A549 (cell line): ENCODE data around the gene DRAM2. TPM values are rescaled to one million over a fixed set of nuclear protein-coding genes. Genes with fewer than 3 reads are reported as not detected.

Experiments used
- ATAC-seq, 2 experiments: fragments of 200-7000 bp in 1 of 2; fragments of >200 bp in 1 of 2; cut with Nextera tagmentation in 1 of 2; cut with Tn5 transposase in 1 of 2; 3 replicates each; pipeline versions ENCODE4 v1.8.0 to v1.9.1; 2018 to 2020; ENCODE audit warnings: mild to moderate bottlenecking in 1 of 2, moderate library complexity in 1 of 2
- CTCF ChIA-PET: fragments of 300-600 bp; sonication (Branson Sonifier 250); formaldehyde crosslinking; extraction: SDS; loops from one replicate; lab custom pipeline; 2021; ENCODE audit warnings: antibody characterized with exemption, inconsistent platforms; lab: Yijun Ruan, JAX
- POLR2A ChIA-PET: fragments of 350-600 bp; formaldehyde crosslinking; extraction: SDS; loops from one replicate; lab custom pipeline; 2021; ENCODE audit warnings: antibody characterized with exemption, inconsistent platforms; lab: Yijun Ruan, JAX
- DNase-seq, 2 experiments: peaks; one replicate each; pipeline versions ENCODE4 v3.0.0 to v3.0.0-alpha.2; 2011 to 2016; ENCODE audit warnings: low read depth in 1 of 2, low spot score in 1 of 2
- FAIRE-seq: peaks from 2 replicates; lab custom pipeline; 2011; peaks lifted over from hg19 to GRCh38; lab: Jason Lieb, UNC
- H3K27ac ChIP-seq, 2 experiments: fragments of >200 bp; sonication (Bioruptor Twin); formaldehyde crosslinking; 3 replicates each; pipeline ENCODE4 v1.5.1; 2016 to 2017
- H3K4me1 ChIP-seq: fragments of >200 bp; sonication (Bioruptor Twin); formaldehyde crosslinking; 3 replicates; pipeline ENCODE4 v1.6.1; 2016
- H3K4me2 ChIP-seq: fragments of >200 bp; sonication (Bioruptor Twin); formaldehyde crosslinking; 3 replicates; pipeline ENCODE4 v1.6.1; 2016
- H3K4me3 ChIP-seq: fragments of >200 bp; sonication (Bioruptor Twin); formaldehyde crosslinking; 3 replicates; pipeline ENCODE4 v1.5.1; 2016
- H3K9me3 ChIP-seq: fragments of >200 bp; sonication (Bioruptor Twin); formaldehyde crosslinking; 3 replicates; pipeline ENCODE4 v1.6.1; 2016
- BHLHE40 ChIP-seq: IDR thresholded peaks from 2 replicates; pipeline ENCODE4 v1.6.1; 2012; ENCODE audit warnings: low read depth, low read length, inconsistent platforms
- CBX8 ChIP-seq: fragments of 200-600 bp; sonication (generic); IDR thresholded peaks from 2 replicates; pipeline ENCODE4 v1.6.1; 2016
- CEBPB ChIP-seq, 2 experiments: fragments of >200 bp in 1 of 2; sonication (Bioruptor Twin) in 1 of 2; formaldehyde crosslinking in 1 of 2; IDR thresholded peaks; 2 replicates each; pipeline ENCODE4 v1.6.1; 2012 to 2016
- EHF ChIP-seq: fragments of 250-450 bp; sonication (Bioruptor Pico); IDR thresholded peaks from 2 replicates; pipeline ENCODE4 v1.5.0; 2020; ENCODE audit warnings: mild to moderate bottlenecking
- EP300 ChIP-seq, 2 experiments: fragments of >200 bp; sonication (Bioruptor Twin); formaldehyde crosslinking; IDR thresholded peaks; 2 replicates in 1 of 2; 3 replicates in 1 of 2; pipeline ENCODE4 v1.6.1; 2016 to 2017
- ESRRA ChIP-seq: fragments of 150-350 bp; IDR thresholded peaks from 2 replicates; pipeline ENCODE4 v1.6.1; 2014; ENCODE audit warnings: mild to moderate bottlenecking, low read length, borderline replicate concordance
- FOSB ChIP-seq: fragments of 250-450 bp; sonication (Bioruptor Pico); IDR thresholded peaks from 2 replicates; pipeline ENCODE4 v1.5.0; 2020; ENCODE audit warnings: mild to moderate bottlenecking, moderate library complexity
- FOXS1 ChIP-seq: fragments of 250-450 bp; sonication (Bioruptor Pico); IDR thresholded peaks from 2 replicates; pipeline ENCODE4 v1.5.0; 2020; ENCODE audit warnings: mild to moderate bottlenecking, moderate library complexity
- HOXB13 ChIP-seq: fragments of 250-450 bp; sonication (Bioruptor Pico); IDR thresholded peaks from 2 replicates; pipeline ENCODE4 v1.5.0; 2020; ENCODE audit warnings: low read depth, mild to moderate bottlenecking, moderate library complexity
- JUNB ChIP-seq: fragments of >200 bp; sonication (Bioruptor Twin); formaldehyde crosslinking; IDR thresholded peaks from 2 replicates; pipeline ENCODE4 v1.6.1; 2016
- KDM1A ChIP-seq: fragments of 200-600 bp; sonication (generic); IDR thresholded peaks from 2 replicates; pipeline ENCODE4 v1.6.1; 2016; ENCODE audit warnings: low read depth, mild to moderate bottlenecking
- KDM5A ChIP-seq: fragments of 200-600 bp; sonication (generic); IDR thresholded peaks from 2 replicates; pipeline ENCODE4 v1.6.1; 2016; ENCODE audit warnings: antibody characterized with exemption, mild to moderate bottlenecking
- MAFK ChIP-seq: fragments of 450-650 bp; IDR thresholded peaks from 2 replicates; pipeline ENCODE4 v1.6.1; 2014; ENCODE audit not compliant: partially characterized antibody
- NFE2L2 ChIP-seq: fragments of 150-350 bp; conservative IDR thresholded peaks from 2 replicates; pipeline ENCODE4 v1.6.1; 2014; ENCODE audit warnings: low read length
- NR3C1 ChIP-seq: fragments of >200 bp; sonication (Bioruptor Twin); formaldehyde crosslinking; IDR thresholded peaks from 3 replicates; pipeline ENCODE4 v1.6.1; 2017
- POLR2A ChIP-seq: IDR thresholded peaks from 2 replicates; pipeline ENCODE4 v1.6.1; 2012; ENCODE audit warnings: mild to moderate bottlenecking, low read length
- POLR2AphosphoS2 ChIP-seq: conservative IDR thresholded peaks from 2 replicates; pipeline ENCODE4 v1.6.1; 2012; ENCODE audit warnings: low read length, improper control_type of control experiment, inconsistent platforms
- RCOR1 ChIP-seq: fragments of 150-350 bp; IDR thresholded peaks from 2 replicates; pipeline ENCODE4 v1.6.1; 2014; ENCODE audit warnings: antibody characterized with exemption, low read length, low read depth
- RNF2 ChIP-seq: fragments of 200-600 bp; sonication (generic); IDR thresholded peaks from 2 replicates; pipeline ENCODE4 v1.6.1; 2016; ENCODE audit warnings: low read depth, mild to moderate bottlenecking, antibody characterized with exemption, moderate library complexity, borderline replicate concordance
- ZC3H11A ChIP-seq: fragments of 450-650 bp; IDR thresholded peaks from 2 replicates; pipeline ENCODE4 v1.6.1; 2014; ENCODE audit warnings: antibody characterized with exemption, mild to moderate bottlenecking
- ZFP36 ChIP-seq: fragments of 450-650 bp; IDR thresholded peaks from 2 replicates; pipeline ENCODE4 v1.6.1; 2014; ENCODE audit warnings: borderline replicate concordance; ENCODE audit not compliant: partially characterized antibody
- ZSCAN20 ChIP-seq: fragments of 250-450 bp; sonication (Bioruptor Pico); IDR thresholded peaks from 2 replicates; pipeline ENCODE4 v1.8.0; 2022; ENCODE audit warnings: mild to moderate bottlenecking, moderate library complexity
- WGBS: methylation state at CpG from one replicate; pipeline ENCODE4 v1.1.6; 2017; ENCODE audit errors: missing lambda C conversion rate; 5-methylcytosine and 5-hydroxymethylcytosine counted together
- polyA plus RNA-seq, 4 experiments: library from polyadenylated mRNA; depleted of rRNA in 3 of 4; stranded (reverse); fragments of >200 nt; fragmentation: RNase III in 1 of 4; extraction: RNeasy Plus Mini Kit Qiagen cat#74134 plus additional on column Dnase treatment in 1 of 4; gene quantifications; 2 replicates in 3 of 4; 3 replicates in 1 of 4; pipeline ENCODE4 v1.2.3, GENCODE V29; 2011 to 2017
- TF ChIP-seq, protein P1 (sequence below): fragments of 250-450 bp; sonication (Bioruptor Pico); IDR thresholded peaks from 2 replicates; pipeline ENCODE4 v1.5.0; 2020; ENCODE audit warnings: low read depth, mild to moderate bottlenecking, moderate library complexity
- TF ChIP-seq, protein P2 (sequence below): fragments of >200 bp; sonication (Bioruptor Twin); formaldehyde crosslinking; IDR thresholded peaks from 3 replicates; pipeline ENCODE4 v1.5.1; 2016
- TF ChIP-seq, protein P3 (sequence below): fragments of 450-650 bp; IDR thresholded peaks from 2 replicates; pipeline ENCODE4 v1.6.1; 2014; ENCODE audit warnings: antibody characterized with exemption
- TF ChIP-seq, protein P4 (sequence below): fragments of 250-450 bp; sonication (Bioruptor Pico); IDR thresholded peaks from 2 replicates; pipeline ENCODE4 v1.5.0; 2021; ENCODE audit warnings: mild to moderate bottlenecking, moderate library complexity, borderline replicate concordance

The DRAM2 gene
- polyA plus RNA-seq, 2 of the 4 experiments (the other 2 are of a cell fraction), result 17.9 to 69.5 TPM

DNA sequence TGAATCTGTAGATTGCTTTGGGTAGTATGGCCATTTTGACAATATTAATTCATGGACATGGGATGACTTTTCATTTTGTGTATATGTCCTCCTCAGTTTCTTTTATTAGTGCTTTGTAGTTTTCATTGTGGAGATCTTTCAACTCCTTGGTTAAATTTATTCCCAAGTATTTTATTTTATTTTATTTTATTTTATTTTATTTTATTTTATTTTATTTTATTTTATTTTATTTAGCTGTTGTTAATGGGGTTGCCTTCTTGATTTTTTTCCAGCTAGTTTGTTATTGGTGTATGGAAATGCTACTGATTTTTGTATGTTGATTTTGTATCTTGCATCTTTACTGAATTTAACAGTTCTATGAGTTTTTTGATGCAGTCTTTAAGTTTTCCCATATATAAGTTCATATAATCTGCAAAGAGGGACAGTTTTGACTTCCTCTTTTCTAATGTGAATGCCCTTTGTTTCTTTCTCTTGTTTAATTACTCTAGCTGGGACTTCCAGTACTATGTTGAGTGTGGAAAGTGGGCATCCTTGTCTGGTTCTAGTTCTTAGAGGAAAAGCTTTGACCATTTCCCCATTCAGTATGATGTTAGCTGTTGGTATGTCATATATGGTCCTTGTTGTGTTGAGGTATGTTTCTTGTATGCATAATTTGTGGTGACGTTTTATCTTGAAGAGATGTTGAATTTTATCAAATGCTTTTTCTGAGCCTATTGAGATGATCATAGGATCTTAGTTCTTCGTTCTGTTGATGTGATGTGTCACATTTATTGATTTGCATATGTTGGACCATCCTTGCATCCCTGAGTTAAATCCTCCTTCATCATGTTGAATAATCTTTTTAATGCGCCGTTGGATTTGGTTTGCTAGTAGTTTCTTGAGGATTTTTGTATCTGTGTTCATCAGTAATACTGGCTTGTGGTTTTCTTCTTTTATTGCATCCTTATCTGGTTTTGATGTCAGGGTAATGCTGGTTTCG, 14.4 kb upstream of the DRAM2 start:
- CTCF ChIA-PET, result no interaction called here
- TF ChIP-seq EP300 (IDR thresholded peaks at IDR 0.05) (no peak), NFE2L2 (no peak), BHLHE40 (no peak), POLR2A (no peak), JUNB (no peak), NR3C1 (no peak), MAFK (no peak), FOXS1 (CRISPR knock-in tag) (no peak), FOSB (CRISPR knock-in tag) (no peak), ZFP36 (no peak), ESRRA (no peak), CBX8 (no peak), KDM5A (no peak), ZSCAN20 (CRISPR knock-in tag) (no peak), ZC3H11A (no peak)
- TF ChIP-seq, protein P1, sequence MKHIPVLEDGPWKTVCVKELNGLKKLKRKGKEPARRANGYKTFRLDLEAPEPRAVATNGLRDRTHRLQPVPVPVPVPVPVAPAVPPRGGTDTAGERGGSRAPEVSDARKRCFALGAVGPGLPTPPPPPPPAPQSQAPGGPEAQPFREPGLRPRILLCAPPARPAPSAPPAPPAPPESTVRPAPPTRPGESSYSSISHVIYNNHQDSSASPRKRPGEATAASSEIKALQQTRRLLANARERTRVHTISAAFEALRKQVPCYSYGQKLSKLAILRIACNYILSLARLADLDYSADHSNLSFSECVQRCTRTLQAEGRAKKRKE (CRISPR knock-in tag), result no peak
- TF ChIP-seq, protein P2, sequence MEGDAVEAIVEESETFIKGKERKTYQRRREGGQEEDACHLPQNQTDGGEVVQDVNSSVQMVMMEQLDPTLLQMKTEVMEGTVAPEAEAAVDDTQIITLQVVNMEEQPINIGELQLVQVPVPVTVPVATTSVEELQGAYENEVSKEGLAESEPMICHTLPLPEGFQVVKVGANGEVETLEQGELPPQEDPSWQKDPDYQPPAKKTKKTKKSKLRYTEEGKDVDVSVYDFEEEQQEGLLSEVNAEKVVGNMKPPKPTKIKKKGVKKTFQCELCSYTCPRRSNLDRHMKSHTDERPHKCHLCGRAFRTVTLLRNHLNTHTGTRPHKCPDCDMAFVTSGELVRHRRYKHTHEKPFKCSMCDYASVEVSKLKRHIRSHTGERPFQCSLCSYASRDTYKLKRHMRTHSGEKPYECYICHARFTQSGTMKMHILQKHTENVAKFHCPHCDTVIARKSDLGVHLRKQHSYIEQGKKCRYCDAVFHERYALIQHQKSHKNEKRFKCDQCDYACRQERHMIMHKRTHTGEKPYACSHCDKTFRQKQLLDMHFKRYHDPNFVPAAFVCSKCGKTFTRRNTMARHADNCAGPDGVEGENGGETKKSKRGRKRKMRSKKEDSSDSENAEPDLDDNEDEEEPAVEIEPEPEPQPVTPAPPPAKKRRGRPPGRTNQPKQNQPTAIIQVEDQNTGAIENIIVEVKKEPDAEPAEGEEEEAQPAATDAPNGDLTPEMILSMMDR, result no peak
- TF ChIP-seq, protein P3, sequence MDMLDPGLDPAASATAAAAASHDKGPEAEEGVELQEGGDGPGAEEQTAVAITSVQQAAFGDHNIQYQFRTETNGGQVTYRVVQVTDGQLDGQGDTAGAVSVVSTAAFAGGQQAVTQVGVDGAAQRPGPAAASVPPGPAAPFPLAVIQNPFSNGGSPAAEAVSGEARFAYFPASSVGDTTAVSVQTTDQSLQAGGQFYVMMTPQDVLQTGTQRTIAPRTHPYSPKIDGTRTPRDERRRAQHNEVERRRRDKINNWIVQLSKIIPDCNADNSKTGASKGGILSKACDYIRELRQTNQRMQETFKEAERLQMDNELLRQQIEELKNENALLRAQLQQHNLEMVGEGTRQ, result no peak
- TF ChIP-seq, all 56 proteins: peak for 0
- no peak for ATAC-seq

DNA sequence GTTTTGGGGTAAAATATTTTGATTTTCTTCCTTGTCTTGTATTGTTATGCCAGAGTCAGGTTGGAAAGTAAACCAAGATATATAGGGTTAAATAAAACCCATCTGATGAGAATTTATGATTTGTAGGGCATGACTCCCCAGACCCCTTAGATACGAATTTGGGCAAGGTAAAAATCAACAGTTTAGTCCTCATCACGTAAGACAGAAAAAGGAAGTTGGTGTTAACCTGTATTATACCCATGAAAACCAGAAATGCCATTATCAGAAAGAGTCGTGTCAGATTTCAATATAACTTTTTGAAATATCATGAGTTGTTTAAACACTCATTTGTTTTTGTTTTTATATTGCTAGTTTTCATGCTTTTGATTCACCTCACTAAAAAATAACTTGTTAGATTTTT, 11.9 kb upstream of the DRAM2 start:
- Histone ChIP-seq H3K27ac (no peak overlapping the region), H3K4me3 (no peak overlapping the region), H3K4me1 (no peaks in the 10 kb centered on the region), H3K4me2 (no peak overlapping the region), H3K9me3 (no peaks in the 10 kb centered on the region)
- FAIRE-seq (no peak), DNase-seq (no peak), ATAC-seq (no peak)
- TF ChIP-seq KDM1A (no peak), RCOR1 (no peak), CEBPB (IDR thresholded peaks at IDR 0.05) (no peak), ZC3H11A (no peak), HOXB13 (no peak), ESRRA (no peak), CBX8 (no peak), JUNB (no peak), POLR2AphosphoS2 (no peak), RNF2 (no peak), EHF (CRISPR knock-in tag) (no peak)
- TF ChIP-seq, protein P4, sequence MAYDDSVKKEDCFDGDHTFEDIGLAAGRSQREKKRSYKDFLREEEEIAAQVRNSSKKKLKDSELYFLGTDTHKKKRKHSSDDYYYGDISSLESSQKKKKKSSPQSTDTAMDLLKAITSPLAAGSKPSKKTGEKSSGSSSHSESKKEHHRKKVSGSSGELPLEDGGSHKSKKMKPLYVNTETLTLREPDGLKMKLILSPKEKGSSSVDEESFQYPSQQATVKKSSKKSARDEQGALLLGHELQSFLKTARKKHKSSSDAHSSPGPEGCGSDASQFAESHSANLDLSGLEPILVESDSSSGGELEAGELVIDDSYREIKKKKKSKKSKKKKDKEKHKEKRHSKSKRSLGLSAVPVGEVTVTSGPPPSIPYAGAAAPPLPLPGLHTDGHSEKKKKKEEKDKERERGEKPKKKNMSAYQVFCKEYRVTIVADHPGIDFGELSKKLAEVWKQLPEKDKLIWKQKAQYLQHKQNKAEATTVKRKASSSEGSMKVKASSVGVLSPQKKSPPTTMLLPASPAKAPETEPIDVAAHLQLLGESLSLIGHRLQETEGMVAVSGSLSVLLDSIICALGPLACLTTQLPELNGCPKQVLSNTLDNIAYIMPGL, result no peak
- TF ChIP-seq, protein P1 (CRISPR knock-in tag), result no peak
- ChIA-PET POLR2A (no interaction called here), CTCF (no interaction called here)
- 79% methylated on average over 3 of the region's 3 CpGs for WGBS

More for the DNA sequence above, 14.4 kb upstream of the DRAM2 start:
- no peak overlapping the region for H3K27ac ChIP-seq
- FAIRE-seq (no peak), DNase-seq (no peak)
- no peaks in the 10 kb centered on the region for H3K4me1 ChIP-seq
- H3K4me2 ChIP-seq, result no peak overlapping the region
- H3K4me3 ChIP-seq, result no peak overlapping the region
- POLR2A ChIA-PET, result no interaction called here
- WGBS, result 94% methylated on average over 5 of the region's 5 CpGs
- no peaks in the 10 kb centered on the region for H3K9me3 ChIP-seq
